Measurements from ENCODE around the gene LITAF. TPM values are rescaled to one million over a fixed set of nuclear protein-coding genes. Genes with fewer than 3 reads are reported as not detected.
A peak's percentile ranks its signal among the peaks of the same experiment; 100 is the strongest.

The LITAF gene
- total RNA-seq, 1 donor from 2014 or later: 42.5 TPM

- Histone ChIP-seq H3K4me3 (peak overlapping the region; percentile 83), H3K9me3 (ENCODE audit: low read depth) (no peaks in the 10 kb centered on the region), H3K4me2 (peak overlapping the region; percentile 98), H3K27me3 (no peaks in the 10 kb centered on the region), H3K9ac (no peak overlapping the region), H3F3A (ENCODE audit: low read depth) (peaks cover 55% of the 10 kb centered on the region), H3K4me1 (peaks cover 47% of the 10 kb centered on the region), H3K36me3 (no peaks in the 10 kb centered on the region), H3K79me2 (ENCODE audit: low read depth) (peaks cover 50% of the 10 kb centered on the region), H3K27ac (no peak overlapping the region), H4K20me1 (ENCODE audit: low read depth) (peaks cover 6% of the 10 kb centered on the region), H2AFZ (replicated peaks) (peak overlapping the region; percentile 95)
- DNase-seq (ENCODE audit: low spot score): no peak
- peak overlapping the region; percentile 87 for H3K4me3 Mint-ChIP-seq
- no peaks in the 10 kb centered on the region for H3K36me3 Mint-ChIP-seq
- H3K4me1 Mint-ChIP-seq: peaks cover 40% of the 10 kb centered on the region
- no peak overlapping the region for H3K27ac Mint-ChIP-seq
- H3K9me3 Mint-ChIP-seq: peaks cover 4% of the 10 kb centered on the region
- H3K27me3 Mint-ChIP-seq (ENCODE audit: insufficient read depth, low read depth): peaks cover 26% of the 10 kb centered on the region
- TF ChIP-seq EZH2phosphoT487 (IDR thresholded peaks at IDR 0.05) (no peak), CTCF (IDR thresholded peaks at IDR 0.05) (no peak)
Measured at GRCh38 chr16:11585460-11586377, 1.0 kb downstream of the LITAF start.

GRCh38 chr16:11583889-11584565 lies 2.7 kb downstream of the LITAF start:
- DNase-seq (ENCODE audit: low spot score): no peak
- H3K4me2 ChIP-seq: no peak overlapping the region
- Mint-ChIP-seq H3K27me3 (ENCODE audit: insufficient read depth, low read depth) (peaks cover 26% of the 10 kb centered on the region), H3K9me3 (peaks cover 2% of the 10 kb centered on the region), H3K4me3 (no peak overlapping the region), H3K27ac (peak overlapping the region; percentile 5), H3K36me3 (no peaks in the 10 kb centered on the region), H3K4me1 (peaks cover 40% of the 10 kb centered on the region)
- peaks cover 55% of the 10 kb centered on the region for H3F3A ChIP-seq (ENCODE audit: low read depth)
- H3K27ac ChIP-seq: no peak overlapping the region
- no peaks in the 10 kb centered on the region for H3K27me3 ChIP-seq
- H3K4me3 ChIP-seq: no peak overlapping the region
- H3K79me2 ChIP-seq (ENCODE audit: low read depth): peaks cover 64% of the 10 kb centered on the region
- peaks cover 47% of the 10 kb centered on the region for H3K4me1 ChIP-seq
- H3K9me3 ChIP-seq (ENCODE audit: low read depth): no peaks in the 10 kb centered on the region
- no peaks in the 10 kb centered on the region for H3K36me3 ChIP-seq
- peaks cover 6% of the 10 kb centered on the region for H4K20me1 ChIP-seq (ENCODE audit: low read depth)
- no peak for TF ChIP-seq EZH2phosphoT487 (IDR thresholded peaks at IDR 0.05)
- TF ChIP-seq EZH2 (IDR thresholded peaks at IDR 0.05): no peak
- TF ChIP-seq CTCF (IDR thresholded peaks at IDR 0.05): no peak
- H3K9ac ChIP-seq: no peak overlapping the region
- H2AFZ ChIP-seq (replicated peaks): no peak overlapping the region

- Mint-ChIP-seq H3K4me3 (no peak overlapping the region), H3K27ac (no peak overlapping the region), H3K27me3 (ENCODE audit: insufficient read depth, low read depth) (peaks cover 21% of the 10 kb centered on the region), H3K36me3 (no peaks in the 10 kb centered on the region), H3K4me1 (peaks cover 40% of the 10 kb centered on the region), H3K9me3 (no peaks in the 10 kb centered on the region)
- H3K79me2 ChIP-seq (ENCODE audit: low read depth): peaks cover 73% of the 10 kb centered on the region
- H3K4me2 ChIP-seq: peak overlapping the region; percentile 68
- no peak overlapping the region for H3K4me3 ChIP-seq
- H3F3A ChIP-seq (ENCODE audit: low read depth): peaks cover 55% of the 10 kb centered on the region
- no peaks in the 10 kb centered on the region for H3K36me3 ChIP-seq
- peaks cover 6% of the 10 kb centered on the region for H4K20me1 ChIP-seq (ENCODE audit: low read depth)
- H3K9ac ChIP-seq: no peak overlapping the region
- H3K27ac ChIP-seq: no peak overlapping the region
- H3K9me3 ChIP-seq (ENCODE audit: low read depth): no peaks in the 10 kb centered on the region
- H2AFZ ChIP-seq (replicated peaks): no peak overlapping the region
- no peaks in the 10 kb centered on the region for H3K27me3 ChIP-seq
- peaks cover 47% of the 10 kb centered on the region for H3K4me1 ChIP-seq
- no peak for DNase-seq (ENCODE audit: low spot score)
- TF ChIP-seq EZH2phosphoT487 (IDR thresholded peaks at IDR 0.05) (no peak), EZH2 (IDR thresholded peaks at IDR 0.05) (no peak), CTCF (IDR thresholded peaks at IDR 0.05) (no peak)
Measured at GRCh38 chr16:11583166-11583565, 3.6 kb downstream of the LITAF start.

All from neural progenitor cell (in vitro differentiated cells).